Peyer's patch (tissue), 4 donors: ENCODE data around the gene PYROXD2.

Experiments used
- CTCF ChIP-seq, 6 experiments: fragments of 450-650 bp in 4 of 6; fragments of 200-600 bp in 2 of 6; sonication (generic) in 1 of 6; IDR thresholded peaks; one replicate each; pipeline ENCODE4 v1.5.1; 2017 to 2019; ENCODE audit warnings: antibody characterized with exemption in 6 of 6, mild to moderate bottlenecking in 3 of 6, moderate library complexity in 1 of 6
- POLR2A ChIP-seq, 2 donors: fragments of 450-650 bp; IDR thresholded peaks; one replicate each; pipeline ENCODE4 v1.5.1; 2017; ENCODE audit warnings: antibody characterized with exemption in 2 of 2, mild to moderate bottlenecking in 2 of 2, moderate library complexity in 2 of 2

GRCh38 chr10:98383869-98384268 is 31.1 kb downstream of the PYROXD2 start:
- TF ChIP-seq CTCF (IDR thresholded peaks at IDR 0.05) (no peak), POLR2A (IDR thresholded peaks at IDR 0.05) (no peak)
